Kidney tubule cell (primary cell): ENCODE results near the gene ABHD18.

Source experiments
- DNase-seq: peaks from one replicate; pipeline ENCODE4 v3.0.0-alpha.2; 2018; ENCODE audit warnings: low spot score

ABHD18 gene

GRCh38 chr4:128068918-128069317 lies 103.7 kb downstream of the ABHD18 start:
- peak; percentile 35 for DNase-seq

- DNase-seq: no peak
Observed at GRCh38 chr4:128076464-128076863, 111.3 kb downstream of the ABHD18 start.
